Neural crest cell (in vitro differentiated cells): Measurements from ENCODE around the gene GLB1L2. TPM values are rescaled to one million over a fixed set of nuclear protein-coding genes. Genes with fewer than 3 reads are reported as not detected.

ENCODE experiments used
- DNase-seq: peaks from one replicate; pipeline ENCODE4 v3.0.0; 2021; ENCODE audit warnings: low read depth, mixed read lengths, low spot score
- H3K27ac Mint-ChIP-seq: one replicate; pipeline ENCODE4 v1.8.0; 2021; ENCODE audit warnings: mild to moderate bottlenecking, mixed read lengths; ENCODE audit not compliant: unreplicated experiment
- H3K27me3 Mint-ChIP-seq: 2 replicates; pipeline ENCODE4 v1.8.0; 2021; ENCODE audit warnings: low read depth, mild to moderate bottlenecking, mixed read lengths
- H3K36me3 Mint-ChIP-seq: 2 replicates; pipeline ENCODE4 v1.8.0; 2021; ENCODE audit warnings: low read depth, mild to moderate bottlenecking, mixed read lengths
- H3K4me1 Mint-ChIP-seq: 2 replicates; pipeline ENCODE4 v1.8.0; 2021; ENCODE audit warnings: mixed read lengths
- H3K4me3 Mint-ChIP-seq: one replicate; pipeline ENCODE4 v1.8.0; 2021; ENCODE audit warnings: mild to moderate bottlenecking, mixed read lengths
- H3K9me3 Mint-ChIP-seq: 2 replicates; pipeline ENCODE4 v1.8.0; 2021; ENCODE audit warnings: mixed read lengths
- total RNA-seq: library from RNA; stranded (reverse); gene quantifications from 2 replicates; pipeline ENCODE4 v1.2.1, GENCODE V29; 2021
- TF ChIP-seq, protein P1 (sequence below): fragments of 200-600 bp; sonication (generic); conservative IDR thresholded peaks from 2 replicates; pipeline ENCODE4 v1.5.0; 2021; ENCODE audit warnings: antibody characterized with exemption, mild to moderate bottlenecking

GLB1L2 gene
- total RNA-seq, 1 donor from 2014 or later, result 15.4 TPM

DNA sequence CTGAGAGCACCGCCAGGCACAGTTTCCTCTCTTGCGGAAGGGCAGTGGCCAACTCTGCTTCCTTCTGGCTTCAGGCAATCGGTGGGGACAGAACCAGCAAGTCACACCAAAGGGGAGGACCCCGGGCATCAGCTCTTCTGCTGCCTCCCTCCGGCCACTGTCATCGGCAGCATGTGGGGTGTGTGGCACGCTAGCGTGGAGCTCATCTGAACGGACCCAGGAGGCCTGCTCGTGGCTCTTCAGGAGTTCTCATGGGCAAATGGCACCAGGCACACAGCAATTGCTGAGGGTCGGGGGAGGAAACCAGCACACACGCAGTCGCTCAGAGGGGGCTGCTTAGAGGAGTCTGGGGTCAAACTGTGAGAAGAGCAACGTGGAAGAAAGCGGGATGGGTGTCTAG, 53.4 kb downstream of the GLB1L2 start:
- Mint-ChIP-seq H3K36me3 (no peaks in the 10 kb centered on the region), H3K27me3 (no peaks in the 10 kb centered on the region), H3K4me3 (no peak overlapping the region), H3K4me1 (no peaks in the 10 kb centered on the region), H3K27ac (no peak overlapping the region), H3K9me3 (no peaks in the 10 kb centered on the region)
- DNase-seq, result no peak
- TF ChIP-seq, protein P1, sequence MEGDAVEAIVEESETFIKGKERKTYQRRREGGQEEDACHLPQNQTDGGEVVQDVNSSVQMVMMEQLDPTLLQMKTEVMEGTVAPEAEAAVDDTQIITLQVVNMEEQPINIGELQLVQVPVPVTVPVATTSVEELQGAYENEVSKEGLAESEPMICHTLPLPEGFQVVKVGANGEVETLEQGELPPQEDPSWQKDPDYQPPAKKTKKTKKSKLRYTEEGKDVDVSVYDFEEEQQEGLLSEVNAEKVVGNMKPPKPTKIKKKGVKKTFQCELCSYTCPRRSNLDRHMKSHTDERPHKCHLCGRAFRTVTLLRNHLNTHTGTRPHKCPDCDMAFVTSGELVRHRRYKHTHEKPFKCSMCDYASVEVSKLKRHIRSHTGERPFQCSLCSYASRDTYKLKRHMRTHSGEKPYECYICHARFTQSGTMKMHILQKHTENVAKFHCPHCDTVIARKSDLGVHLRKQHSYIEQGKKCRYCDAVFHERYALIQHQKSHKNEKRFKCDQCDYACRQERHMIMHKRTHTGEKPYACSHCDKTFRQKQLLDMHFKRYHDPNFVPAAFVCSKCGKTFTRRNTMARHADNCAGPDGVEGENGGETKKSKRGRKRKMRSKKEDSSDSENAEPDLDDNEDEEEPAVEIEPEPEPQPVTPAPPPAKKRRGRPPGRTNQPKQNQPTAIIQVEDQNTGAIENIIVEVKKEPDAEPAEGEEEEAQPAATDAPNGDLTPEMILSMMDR, result no peak

DNA sequence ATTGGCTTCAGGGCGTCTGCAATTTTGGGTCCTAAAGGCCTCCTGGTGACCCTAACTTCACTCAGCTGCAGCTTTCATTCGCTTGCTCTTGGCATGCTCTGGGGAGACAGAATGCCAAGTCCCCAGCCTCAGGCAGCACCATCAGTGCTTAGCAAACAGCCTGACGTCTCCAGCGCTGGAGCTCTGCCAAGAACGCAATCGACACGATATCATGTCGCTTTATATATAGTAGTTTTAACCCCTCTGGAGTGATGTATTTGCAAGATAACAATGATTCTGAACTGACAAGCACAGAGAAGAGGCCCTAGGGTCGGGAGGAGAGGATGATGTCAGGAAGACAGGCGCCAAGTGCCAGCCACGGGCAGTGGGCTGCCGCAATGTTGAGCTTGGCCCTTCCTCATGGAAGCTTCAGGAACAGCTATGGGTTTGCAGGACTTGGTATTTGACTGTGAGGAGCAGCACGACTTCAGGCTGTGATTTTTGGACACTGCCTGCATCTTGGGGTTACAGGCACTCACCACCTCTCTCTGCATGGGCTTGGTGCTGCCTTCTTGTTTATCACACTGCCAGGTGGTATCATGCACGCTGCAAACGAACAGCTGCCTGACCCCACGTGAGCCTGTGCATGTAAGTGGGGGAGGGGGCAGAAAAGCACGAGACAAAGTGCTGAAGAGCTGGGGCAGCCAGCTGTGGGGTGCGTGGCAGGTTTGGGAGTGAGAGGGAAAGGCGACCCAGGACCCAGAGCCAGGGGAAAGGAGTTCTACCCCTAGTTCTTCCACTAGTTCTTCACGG, 54.2 kb downstream of the GLB1L2 start:
- Mint-ChIP-seq H3K27me3 (no peaks in the 10 kb centered on the region), H3K9me3 (no peaks in the 10 kb centered on the region), H3K27ac (no peak overlapping the region), H3K4me3 (no peak overlapping the region), H3K4me1 (no peaks in the 10 kb centered on the region), H3K36me3 (no peaks in the 10 kb centered on the region)
- DNase-seq, result no peak
- TF ChIP-seq, protein P1, result no peak

DNA sequence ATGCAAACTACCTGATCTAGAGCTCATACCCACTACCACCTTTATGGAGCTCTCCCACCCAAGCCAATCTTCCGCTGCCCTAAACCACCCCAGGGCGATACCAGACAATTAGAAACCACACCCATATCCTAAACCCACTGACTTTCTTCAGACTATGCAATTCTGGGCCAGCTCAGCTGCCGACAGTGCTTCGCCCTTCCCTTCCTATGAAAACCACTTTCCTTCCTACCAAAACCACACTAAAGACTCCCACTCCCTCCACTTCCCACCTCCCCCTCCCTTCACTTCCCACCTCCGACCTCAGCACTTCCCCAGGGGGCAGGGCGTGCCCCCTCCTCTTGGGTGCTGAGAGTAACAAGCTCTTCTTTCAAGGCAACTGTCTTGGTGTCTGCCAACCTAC, 55.2 kb downstream of the GLB1L2 start:
- no peaks in the 10 kb centered on the region for H3K36me3 Mint-ChIP-seq
- TF ChIP-seq, protein P1, result no peak
- no peaks in the 10 kb centered on the region for H3K9me3 Mint-ChIP-seq
- no peaks in the 10 kb centered on the region for H3K27me3 Mint-ChIP-seq
- H3K27ac Mint-ChIP-seq, result no peak overlapping the region
- H3K4me1 Mint-ChIP-seq, result no peaks in the 10 kb centered on the region
- DNase-seq, result no peak
- H3K4me3 Mint-ChIP-seq, result no peak overlapping the region

DNA sequence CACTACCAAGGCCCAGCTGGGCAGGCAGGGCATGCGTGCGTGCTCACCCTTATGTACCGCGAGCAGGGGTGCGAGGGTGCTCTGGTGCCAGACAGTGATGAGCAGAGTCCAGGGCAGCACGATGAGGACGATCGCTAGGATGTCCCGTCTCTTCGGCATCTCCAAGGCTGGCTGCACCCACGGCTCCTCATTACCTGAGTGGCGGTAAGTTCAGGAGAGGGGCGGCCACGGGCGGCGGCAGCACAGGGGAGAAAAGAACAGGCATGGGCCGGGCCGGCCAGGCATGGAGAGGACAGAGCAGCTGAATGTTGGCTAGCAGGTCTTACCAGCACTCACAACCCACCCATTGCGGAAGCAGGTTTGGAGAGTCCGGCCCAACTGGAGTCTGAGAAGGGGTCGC, 55.7 kb downstream of the GLB1L2 start:
- no peak for DNase-seq
- Mint-ChIP-seq H3K27ac (no peak overlapping the region), H3K36me3 (no peaks in the 10 kb centered on the region), H3K27me3 (no peaks in the 10 kb centered on the region), H3K4me3 (no peak overlapping the region), H3K4me1 (no peaks in the 10 kb centered on the region), H3K9me3 (no peaks in the 10 kb centered on the region)
- TF ChIP-seq, protein P1, result no peak

DNA sequence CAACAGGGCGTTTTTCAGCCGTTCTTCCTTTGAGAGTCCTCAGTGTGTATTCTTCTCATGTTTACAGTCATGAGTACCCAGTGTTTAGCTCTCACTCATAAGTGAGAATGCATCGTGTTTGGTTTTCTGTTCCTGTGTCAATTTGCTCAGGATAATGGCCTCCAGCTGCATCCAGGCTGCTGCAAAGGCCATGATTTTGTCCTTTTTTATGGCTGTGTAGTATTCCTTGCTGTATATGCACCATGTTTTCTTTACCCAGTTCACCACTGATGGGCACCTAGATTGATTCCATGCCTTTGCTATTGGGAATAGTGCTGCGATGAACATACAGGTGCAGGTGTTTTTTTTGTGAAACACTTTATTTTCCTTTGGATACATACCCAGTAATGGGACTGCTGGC, 56.8 kb downstream of the GLB1L2 start:
- Mint-ChIP-seq H3K4me1 (peaks cover 4% of the 10 kb centered on the region), H3K36me3 (no peaks in the 10 kb centered on the region), H3K9me3 (no peaks in the 10 kb centered on the region), H3K27me3 (no peaks in the 10 kb centered on the region), H3K4me3 (no peak overlapping the region), H3K27ac (no peak overlapping the region)
- TF ChIP-seq, protein P1, result no peak
- DNase-seq, result no peak
